IMR-90 (cell line): ENCODE results near the gene MAP2K5. TPM values are rescaled to one million over a fixed set of nuclear protein-coding genes. Genes with fewer than 3 reads are reported as not detected.

Experiments
- ATAC-seq: fragments of 200-7000 bp; cut with Tn5 transposase; 2 replicates; pipeline ENCODE4 v1.9.1; 2020; ENCODE audit warnings: low read depth, mild to moderate bottlenecking, moderate library complexity
- BruUV-seq: library from RNA; stranded (reverse); fragments of 400-500 nt; replicated peaks from 2 replicates; lab custom pipeline; 2021; lab: Mats Ljungman, UMichigan
- CTCF ChIA-PET: fragments of 300-600 bp; formaldehyde crosslinking; extraction: SDS; loops from one replicate; lab custom pipeline; 2021; ENCODE audit warnings: antibody characterized with exemption; lab: Yijun Ruan, JAX
- POLR2A ChIA-PET: fragments of 300-600 bp; sonication (Branson Sonifier 250); formaldehyde crosslinking; loops from one replicate; lab custom pipeline; 2022; ENCODE audit warnings: antibody characterized with exemption; ENCODE audit not compliant: unreplicated experiment; lab: Charles Lee
- DNase-seq: peaks from one replicate; pipeline ENCODE4 v3.0.0; 2013
- H2AFZ ChIP-seq: replicated peaks from 2 replicates; pipeline ENCODE3; 2013; ENCODE audit warnings: low read length, mild to moderate bottlenecking; ENCODE audit not compliant: poor library complexity
- H2AK5ac ChIP-seq: 2 replicates; pipeline ENCODE4 v1.6.1; 2013; ENCODE audit warnings: low read depth, low read length, inconsistent platforms
- H2AK9ac ChIP-seq: replicated peaks from 2 replicates; pipeline ENCODE3; 2013; ENCODE audit warnings: mild to moderate bottlenecking, low read depth, low read length, moderate library complexity; ENCODE audit not compliant: poor library complexity
- H2BK120ac ChIP-seq: 2 replicates; pipeline ENCODE4 v1.6.1; 2013; ENCODE audit warnings: low read depth, low read length, inconsistent platforms
- H2BK15ac ChIP-seq: 3 replicates; pipeline ENCODE4 v1.6.1; 2013; ENCODE audit warnings: low read depth, low read length, inconsistent platforms
- H2BK20ac ChIP-seq: 2 replicates; pipeline ENCODE4 v1.6.1; 2013; ENCODE audit warnings: low read depth, mild to moderate bottlenecking, inconsistent platforms, low read length, moderate library complexity
- H2BK5ac ChIP-seq: 2 replicates; pipeline ENCODE4 v1.6.1; 2013; ENCODE audit warnings: mild to moderate bottlenecking, low read depth, low read length, inconsistent platforms; ENCODE audit not compliant: poor library complexity, severe bottlenecking
- H3K14ac ChIP-seq: replicated peaks from 2 replicates; pipeline ENCODE4 v1.6.1; 2013; ENCODE audit warnings: low read depth, low read length, inconsistent platforms
- H3K18ac ChIP-seq: 2 replicates; pipeline ENCODE4 v1.6.1; 2013; ENCODE audit warnings: low read depth, low read length, control low read depth
- H3K23ac ChIP-seq: 2 replicates; pipeline ENCODE4 v1.6.1; 2013; ENCODE audit warnings: low read depth, low read length, inconsistent platforms
- H3K27ac ChIP-seq: 2 replicates; pipeline ENCODE4 v1.5.1; 2013; ENCODE audit warnings: mild to moderate bottlenecking, control low read depth, low read length; ENCODE audit not compliant: insufficient read depth
- H3K27me3 ChIP-seq: 2 replicates; pipeline ENCODE4 v1.6.1; 2013; ENCODE audit warnings: low read length; ENCODE audit not compliant: control insufficient read depth, insufficient read depth
- H3K36me3 ChIP-seq: 2 replicates; pipeline ENCODE4 v1.6.1; 2013; ENCODE audit warnings: low read length, mixed read lengths; ENCODE audit not compliant: control insufficient read depth, insufficient read depth
- H3K4ac ChIP-seq: 2 replicates; pipeline ENCODE4 v1.6.1; 2013; ENCODE audit warnings: low read depth, low read length, inconsistent platforms
- H3K4me1 ChIP-seq: 2 replicates; pipeline ENCODE4 v1.6.1; 2013; ENCODE audit warnings: low read length, mixed read lengths; ENCODE audit not compliant: control insufficient read depth, insufficient read depth
- H3K4me2 ChIP-seq: 2 replicates; pipeline ENCODE4 v1.6.1; 2013; ENCODE audit warnings: low read depth, mild to moderate bottlenecking, control low read depth, low read length, moderate library complexity
- H3K4me3 ChIP-seq: 2 replicates; pipeline ENCODE4 v1.5.1; 2013; ENCODE audit warnings: low read depth, mild to moderate bottlenecking, control low read depth, low read length, moderate library complexity; ENCODE audit not compliant: insufficient read depth
- H3K56ac ChIP-seq: 2 replicates; pipeline ENCODE4 v1.6.1; 2013; ENCODE audit warnings: low read length, inconsistent platforms; ENCODE audit not compliant: insufficient read depth; ENCODE audit errors: extremely low read depth
- H3K79me1 ChIP-seq, 2 experiments: 2 replicates each; pipeline ENCODE4 v1.6.1; 2013; ENCODE audit warnings: low read length in 2 of 2, inconsistent platforms in 1 of 2, low read depth in 1 of 2
- H3K9ac ChIP-seq: 2 replicates; pipeline ENCODE4 v1.6.1; 2013; ENCODE audit warnings: low read depth, low read length, control low read depth
- H3K9me1 ChIP-seq: 2 replicates; pipeline ENCODE4 v1.6.1; 2013; ENCODE audit warnings: low read length, inconsistent platforms; ENCODE audit not compliant: insufficient read depth
- H3K9me3 ChIP-seq: 2 replicates; pipeline ENCODE4 v1.6.1; 2013; ENCODE audit warnings: low read length; ENCODE audit not compliant: control insufficient read depth, insufficient read depth
- H4K20me1 ChIP-seq: 2 replicates; pipeline ENCODE4 v1.6.1; 2013; ENCODE audit warnings: low read length, inconsistent platforms; ENCODE audit not compliant: insufficient read depth
- H4K5ac ChIP-seq: 2 replicates; pipeline ENCODE4 v1.6.1; 2013; ENCODE audit warnings: mild to moderate bottlenecking, low read depth, low read length, control low read depth
- H4K8ac ChIP-seq, 2 experiments: 2 replicates each; pipeline ENCODE4 v1.6.1; 2013; ENCODE audit warnings: low read depth in 2 of 2, low read length in 2 of 2, control low read depth in 1 of 2, inconsistent platforms in 1 of 2
- H4K91ac ChIP-seq: 2 replicates; pipeline ENCODE4 v1.6.1; 2013; ENCODE audit warnings: low read depth, low read length, inconsistent platforms; ENCODE audit not compliant: insufficient read depth
- BHLHE40 ChIP-seq: fragments of 150-350 bp; IDR thresholded peaks from 2 replicates; pipeline ENCODE4 v1.6.1; 2016; ENCODE audit warnings: mild to moderate bottlenecking, low read depth, low read length
- CTCF ChIP-seq: conservative IDR thresholded peaks from 2 replicates; pipeline ENCODE4 v1.5.1; 2012; ENCODE audit warnings: mild to moderate bottlenecking, low read depth, low read length, improper control_type of control experiment
- MAZ ChIP-seq: IDR thresholded peaks from 2 replicates; pipeline ENCODE4 v1.6.1; 2012; ENCODE audit warnings: low read depth, mild to moderate bottlenecking, low read length, improper control_type of control experiment, moderate library complexity, borderline replicate concordance
- NFE2L2 ChIP-seq: fragments of 150-350 bp; IDR thresholded peaks from 2 replicates; pipeline ENCODE4 v1.6.1; 2016; ENCODE audit warnings: low read depth, mild to moderate bottlenecking, low read length
- USF2 ChIP-seq: fragments of 150-350 bp; IDR thresholded peaks from 2 replicates; pipeline ENCODE4 v1.6.1; 2017; ENCODE audit warnings: mild to moderate bottlenecking, antibody characterized with exemption, low read length, low read depth
- dilution Hi-C: fragments of 300-500 bp; cut with HindIII; formaldehyde crosslinking; loops from one replicate; pipeline ENCODE4 v1.14.3; 2018; ENCODE audit warnings: low sequenced_read_pairs; ENCODE audit not compliant: unreplicated experiment
- in situ Hi-C: fragments of 300-500 bp; cut with MboI; formaldehyde crosslinking; loops from 3 replicates; pipeline ENCODE4 v1.14.3; 2019; ENCODE audit warnings: low sequenced_read_pairs, inconsistent platforms, mixed read lengths
- intact Hi-C: fragments of 100-400 bp; cut with micrococcal nuclease; formaldehyde crosslinking; loops from 2 replicates; pipeline ENCODE4 v1.10.0; 2022
- polyA plus RNA-seq, 3 experiments: library from polyadenylated mRNA; depleted of rRNA; stranded (reverse); fragments of >200 nt; gene quantifications; 2 replicates each; pipeline ENCODE4 v1.2.3, GENCODE V29; 2012; ENCODE audit warnings: low replicate concordance in 1 of 3
- total RNA-seq: library from RNA; depleted of rRNA; stranded (reverse); fragments of >200 nt; gene quantifications from 2 replicates; pipeline ENCODE4 v1.2.3, GENCODE V29; 2012

The MAP2K5 gene
- total and polyA plus RNA-seq, 2 of the 4 experiments (the other 2 are of a cell fraction): 1.6 to 6.1 TPM

GRCh38 chr15:67524235-67524634 lies 18.3 kb upstream of the MAP2K5 start:
- no peak overlapping the region for H3K23ac ChIP-seq
- BruUV-seq: no TSS peak
- no peaks in the 10 kb centered on the region for H3K4me1 ChIP-seq
- no peaks in the 10 kb centered on the region for H3K36me3 ChIP-seq
- TF ChIP-seq BHLHE40 (no peak), NFE2L2 (no peak), MAZ (no peak), USF2 (no peak), CTCF (no peak)
- H3K27ac ChIP-seq: no peak overlapping the region
- H3K56ac ChIP-seq: no peak overlapping the region
- H4K91ac ChIP-seq: no peak overlapping the region
- H4K8ac ChIP-seq: no peak overlapping the region
- no peaks in the 10 kb centered on the region for H3K27me3 ChIP-seq
- peaks cover 7 to 29% of the 10 kb centered on the region in 2 experiments; a peak in 3 of 4 replicates for H3K79me1 ChIP-seq
- CTCF ChIA-PET: interaction anchor here (0.6 to 0.7 kb wide), 2 partner anchors 34 to 50 kb away, joined by 3 read pairs; no protein-coding TSS in a partner anchor
- H2AFZ ChIP-seq: no peak overlapping the region
- no peaks in the 10 kb centered on the region for H3K9me1 ChIP-seq
- no peak overlapping the region for H3K18ac ChIP-seq
- H3K4me3 ChIP-seq: no peak overlapping the region
- no peak overlapping the region for H3K4ac ChIP-seq
- H3K14ac ChIP-seq: no peak overlapping the region
- H4K5ac ChIP-seq: no peak overlapping the region
- in situ Hi-C loops (no loop called here), intact Hi-C loops (no loop called here), dilution Hi-C loops (no loop called here)
- no peak overlapping the region for H2AK5ac ChIP-seq
- no peak overlapping the region for H2BK20ac ChIP-seq
- no peaks in the 10 kb centered on the region for H3K9me3 ChIP-seq
- no peak overlapping the region for H3K9ac ChIP-seq
- ATAC-seq (no peak), DNase-seq (no peak)
- H2BK15ac ChIP-seq: no peak overlapping the region
- H2BK5ac ChIP-seq: no peak overlapping the region
- POLR2A ChIA-PET: no interaction called here
- H2BK120ac ChIP-seq: no peak overlapping the region
- H3K4me2 ChIP-seq: no peak overlapping the region
- H2AK9ac ChIP-seq: no peak overlapping the region
- H4K20me1 ChIP-seq: peaks cover 3% of the 10 kb centered on the region; the same call in 1 of the 2 replicates
